Kidney capillary endothelial cell (primary cell): ENCODE data around the gene ZBTB7A.
A peak's percentile ranks its signal among the peaks of the same experiment; 100 is the strongest.

Experiments used
- DNase-seq: peaks from one replicate; pipeline ENCODE4 v3.0.0-alpha.2; 2018; ENCODE audit warnings: low spot score

The ZBTB7A gene

GRCh38 chr19:4066682-4067395 is at the start of gene ZBTB7A:
Gene ZBTB7A (minus strand): TSS chr19:4066899. CDS start chr19:4055232, 11,667 bp downstream.
- peak; percentile 56 for DNase-seq

- no peak for DNase-seq
Observed at GRCh38 chr19:4115818-4116385, 49.2 kb upstream of the ZBTB7A start.

GRCh38 chr19:4115050-4115817 is 48.5 kb upstream of the ZBTB7A start:
- DNase-seq, result no peak

- DNase-seq, result no peak
Observed at GRCh38 chr19:4114181-4114580, 47.5 kb upstream of the ZBTB7A start.

- DNase-seq, result no peak
Observed at GRCh38 chr19:4113398-4114088, 46.8 kb upstream of the ZBTB7A start.

GRCh38 chr19:4112367-4112766 is 45.7 kb upstream of the ZBTB7A start:
- DNase-seq, result no peak

- DNase-seq, result no peak
Observed at GRCh38 chr19:4109626-4109945, 42.9 kb upstream of the ZBTB7A start.

- no peak for DNase-seq
Observed at GRCh38 chr19:4108767-4109625, 42.3 kb upstream of the ZBTB7A start.

GRCh38 chr19:4103080-4103433 is 36.4 kb upstream of the ZBTB7A start:
- no peak for DNase-seq

GRCh38 chr19:4102339-4103079 is 35.8 kb upstream of the ZBTB7A start:
- DNase-seq, result no peak

- DNase-seq, result no peak
Observed at GRCh38 chr19:4101496-4101770, 34.7 kb upstream of the ZBTB7A start.

- DNase-seq, result no peak
Observed at GRCh38 chr19:4100647-4101495, 34.2 kb upstream of the ZBTB7A start.

- DNase-seq, result no peak
Observed at GRCh38 chr19:4099041-4099764, 32.5 kb upstream of the ZBTB7A start.

GRCh38 chr19:4098493-4098892 is 31.8 kb upstream of the ZBTB7A start:
- no peak for DNase-seq

GRCh38 chr19:4097501-4097900 is 30.8 kb upstream of the ZBTB7A start:
- DNase-seq, result no peak

GRCh38 chr19:4096049-4096892 is 29.6 kb upstream of the ZBTB7A start:
- DNase-seq, result no peak

- DNase-seq, result no peak
Observed at GRCh38 chr19:4095488-4095844, 28.8 kb upstream of the ZBTB7A start.

GRCh38 chr19:4094761-4095487 is 28.2 kb upstream of the ZBTB7A start:
- no peak for DNase-seq
